Ascending aorta (tissue), 2 donors: ENCODE data around the gene ZBTB5. TPM values are rescaled to one million over a fixed set of nuclear protein-coding genes. Genes with fewer than 3 reads are reported as not detected.
A peak's percentile ranks its signal among the peaks of the same experiment; 100 is the strongest.

Experiments used
- DNase-seq, 2 donors: peaks; one replicate each; pipeline ENCODE4 v3.0.0-alpha.2; 2019; ENCODE audit warnings: low spot score in 2 of 2
- H3K27ac ChIP-seq, 2 donors: fragments of 200-600 bp; sonication (generic); one replicate each; pipeline ENCODE4 v1.5.1; 2016 to 2017; ENCODE audit warnings: mild to moderate bottlenecking in 1 of 2
- H3K27me3 ChIP-seq: fragments of 200-600 bp; sonication (generic); one replicate; pipeline ENCODE4 v1.5.1; 2017
- H3K36me3 ChIP-seq, 2 donors: fragments of 200-600 bp; sonication (generic); one replicate each; pipeline ENCODE4 v1.5.1; 2016
- H3K4me1 ChIP-seq, 2 donors: fragments of 200-600 bp; sonication (generic); one replicate each; pipeline ENCODE4 v1.5.1; 2016 to 2017; ENCODE audit warnings: mild to moderate bottlenecking in 1 of 2
- H3K4me3 ChIP-seq, 2 donors: fragments of 200-600 bp; sonication (generic); one replicate each; pipeline ENCODE4 v1.5.1; 2016 to 2017; ENCODE audit warnings: mild to moderate bottlenecking in 1 of 2
- H3K9me3 ChIP-seq, 2 donors: fragments of 200-600 bp; sonication (generic); one replicate each; pipeline ENCODE4 v1.5.1; 2016
- CTCF ChIP-seq, 3 experiments: fragments of 200-600 bp in 2 of 3; fragments of 450-650 bp in 1 of 3; sonication (generic) in 2 of 3; IDR thresholded peaks; one replicate each; pipeline ENCODE4 v1.5.1; 2016 to 2019; ENCODE audit warnings: antibody characterized with exemption in 3 of 3, mild to moderate bottlenecking in 1 of 3, moderate library complexity in 1 of 3
- intact Hi-C: fragments of 100-400 bp; cut with DNase I; formaldehyde crosslinking; loops from one replicate; pipeline ENCODE4 v1.15.1; 2023
- total RNA-seq: library from RNA; depleted of rRNA; stranded (reverse); fragments of >200 nt; gene quantifications from one replicate; pipeline ENCODE4 v1.1.0, GENCODE V29; 2016

The ZBTB5 gene
- total RNA-seq, 1 donor from 2014 or later: 3.4 TPM

GRCh38 chr9:37421914-37422288 lies 43.3 kb downstream of the ZBTB5 start:
- no peaks in the 10 kb centered on the region for H3K27me3 ChIP-seq
- TF ChIP-seq CTCF (IDR thresholded peaks at IDR 0.05): no peak
- DNase-seq: no peak
- H3K4me1 ChIP-seq: peaks cover 8 to 18% of the 10 kb centered on the region in 2 donors
- H3K27ac ChIP-seq: peak overlapping the region; percentile 77 to 86
- peaks cover under 1 to 10% of the 10 kb centered on the region in 2 donors for H3K36me3 ChIP-seq
- no peaks in the 10 kb centered on the region for H3K9me3 ChIP-seq
- peak overlapping the region; percentile 80 to 88 for H3K4me3 ChIP-seq
- intact Hi-C loops: loop anchor here (1.0 to 10.0 kb wide), 7 partner anchors 42 to 1017 kb away; partner anchors contain the start of genes DCAF10, FBXO10, RNF38 and ZCCHC7

DNA sequence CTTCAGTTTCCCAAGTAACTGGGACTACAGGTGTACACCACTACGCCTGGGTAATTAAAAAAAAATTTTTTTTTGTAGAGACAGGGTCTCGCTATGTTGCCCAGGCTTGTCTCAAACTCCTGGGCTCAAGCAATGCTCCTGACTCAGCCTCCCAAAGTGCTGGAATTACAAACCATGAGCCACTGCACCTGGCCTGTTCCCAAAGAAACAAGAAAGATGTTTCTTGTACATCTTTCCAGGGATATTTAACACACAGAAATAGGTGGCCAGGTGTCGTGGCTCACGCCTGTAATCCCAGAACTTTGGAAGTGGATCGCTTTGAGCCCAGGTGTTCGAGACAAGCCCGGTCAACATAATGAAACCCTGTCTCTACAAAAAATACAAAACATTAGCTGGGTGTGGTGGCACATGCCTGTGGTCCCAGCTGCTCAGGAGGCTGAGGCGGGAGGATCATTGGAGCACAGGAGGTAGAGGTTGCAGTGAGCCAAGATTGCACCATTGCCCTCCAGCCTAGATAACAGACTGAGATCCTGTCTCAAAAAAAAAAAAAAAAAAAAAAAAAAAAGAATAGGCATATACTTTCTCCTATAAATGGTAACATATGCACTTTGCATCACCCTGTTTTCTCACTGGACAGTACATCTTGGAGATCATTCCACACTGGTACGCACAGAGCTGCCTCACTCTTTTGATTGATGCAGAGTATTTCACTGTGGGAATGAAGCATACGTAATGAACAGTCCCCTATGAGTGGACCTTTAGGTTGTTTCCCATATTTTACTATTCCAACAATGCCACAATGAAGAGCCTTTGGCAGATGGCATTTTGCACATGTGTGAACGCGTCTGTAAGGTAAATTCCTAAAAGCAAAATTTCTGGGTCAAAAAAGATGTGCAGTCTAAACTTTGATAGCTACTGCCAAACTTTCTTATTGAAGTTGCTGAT lies 44.7 kb downstream of the ZBTB5 start:
- no peaks in the 10 kb centered on the region for H3K36me3 ChIP-seq
- H3K4me1 ChIP-seq: peaks cover 8 to 18% of the 10 kb centered on the region in 2 donors
- no peak for DNase-seq
- H3K4me3 ChIP-seq: no peak overlapping the region
- no peak overlapping the region for H3K27ac ChIP-seq
- H3K9me3 ChIP-seq: no peaks in the 10 kb centered on the region
- TF ChIP-seq CTCF (IDR thresholded peaks at IDR 0.05): no peak
- no peaks in the 10 kb centered on the region for H3K27me3 ChIP-seq
- intact Hi-C loops: loop anchor here (10.0 kb wide), 5 partner anchors 56 to 1016 kb away; partner anchors contain the start of genes DCAF10, FBXO10, RNF38 and ZCCHC7

DNA sequence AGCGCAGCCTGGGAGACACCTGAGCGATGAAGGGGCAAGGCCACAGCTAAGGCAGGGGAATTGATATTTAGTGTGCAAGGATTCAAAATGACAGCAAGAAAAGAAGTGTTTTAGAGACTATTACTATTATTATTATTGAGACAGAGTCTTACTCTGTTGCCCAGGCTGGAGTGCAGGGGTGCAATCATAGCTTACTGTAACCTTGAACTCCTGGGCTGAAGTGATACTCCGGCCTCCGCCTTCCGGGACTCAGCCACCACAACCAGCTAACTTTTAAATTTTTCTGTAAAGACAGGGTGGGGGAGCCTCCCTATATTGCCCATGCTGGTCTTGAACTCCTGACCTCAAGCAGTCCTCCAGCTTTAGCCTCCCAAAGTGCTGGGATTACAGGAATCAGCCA lies 46.0 kb downstream of the ZBTB5 start:
- no peak for TF ChIP-seq CTCF (IDR thresholded peaks at IDR 0.05)
- H3K4me1 ChIP-seq: peaks cover 8 to 11% of the 10 kb centered on the region in 2 donors
- intact Hi-C loops: no loop called here

DNA sequence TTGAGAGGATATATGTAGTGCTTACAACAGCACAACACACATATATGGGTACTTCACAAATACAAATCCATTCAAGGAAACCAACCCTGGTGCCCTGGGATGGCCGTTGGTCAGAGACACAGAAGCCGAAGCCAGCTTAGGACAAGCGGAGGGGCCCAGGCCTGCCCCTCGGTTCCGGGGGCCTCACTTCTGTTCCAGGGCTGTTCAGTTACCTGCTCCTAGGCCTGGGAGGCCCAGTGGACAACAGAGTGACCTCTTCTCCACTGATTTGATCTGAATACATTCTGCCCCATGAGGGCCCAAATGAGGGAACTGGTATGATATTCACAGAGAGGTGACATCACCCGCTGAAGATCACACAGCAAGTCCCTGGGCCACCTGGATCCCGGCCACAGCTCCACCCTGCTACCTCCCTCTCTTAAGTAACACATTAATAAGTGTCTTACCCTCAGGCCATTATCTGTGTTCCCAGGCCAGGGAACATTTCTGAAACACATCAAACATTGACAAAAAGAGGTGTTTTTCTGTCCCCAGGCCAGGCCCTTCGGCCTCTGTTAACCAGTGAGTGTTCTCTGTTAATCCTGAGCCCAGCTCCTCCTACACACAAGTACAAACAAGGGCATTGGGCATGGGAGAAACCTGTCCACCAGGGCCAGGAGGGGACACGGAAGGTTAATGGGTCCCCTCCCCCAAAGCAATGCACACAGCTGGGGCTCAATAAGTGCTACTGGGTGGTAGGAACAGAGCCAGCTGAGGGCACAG lies 47.2 kb downstream of the ZBTB5 start:
- TF ChIP-seq CTCF (IDR thresholded peaks at IDR 0.05): no peak
- DNase-seq: no peak
- Histone ChIP-seq H3K4me1 (no peaks in the 10 kb centered on the region), H3K36me3 (no peaks in the 10 kb centered on the region), H3K4me3 (no peak overlapping the region), H3K27me3 (no peaks in the 10 kb centered on the region), H3K27ac (no peak overlapping the region), H3K9me3 (no peaks in the 10 kb centered on the region)
- intact Hi-C loops: no loop called here

More for the DNA sequence above, 46.0 kb downstream of the ZBTB5 start:
- Histone ChIP-seq H3K27me3 (no peaks in the 10 kb centered on the region), H3K36me3 (no peaks in the 10 kb centered on the region), H3K27ac (no peak overlapping the region), H3K9me3 (no peaks in the 10 kb centered on the region), H3K4me3 (no peak overlapping the region)
- DNase-seq: no peak

GRCh38 chr9:37417252-37417803 lies 47.9 kb downstream of the ZBTB5 start:
- TF ChIP-seq CTCF (IDR thresholded peaks at IDR 0.05): no peak
- no peak for DNase-seq
- Histone ChIP-seq H3K27me3 (no peaks in the 10 kb centered on the region), H3K9me3 (no peaks in the 10 kb centered on the region), H3K4me1 (no peaks in the 10 kb centered on the region), H3K27ac (no peak overlapping the region), H3K4me3 (no peak overlapping the region), H3K36me3 (no peaks in the 10 kb centered on the region)
- intact Hi-C loops: no loop called here
